NCI-H82 treated with DMSO at 0.1 percent for 48 hours (cell line): ENCODE results near the gene PDF.

Source experiments
- DNase-seq: peaks from one replicate; lab custom pipeline; 2025; ENCODE audit not compliant: unreplicated experiment; lab: John Stamatoyannopoulos, UW

Gene PDF

DNA sequence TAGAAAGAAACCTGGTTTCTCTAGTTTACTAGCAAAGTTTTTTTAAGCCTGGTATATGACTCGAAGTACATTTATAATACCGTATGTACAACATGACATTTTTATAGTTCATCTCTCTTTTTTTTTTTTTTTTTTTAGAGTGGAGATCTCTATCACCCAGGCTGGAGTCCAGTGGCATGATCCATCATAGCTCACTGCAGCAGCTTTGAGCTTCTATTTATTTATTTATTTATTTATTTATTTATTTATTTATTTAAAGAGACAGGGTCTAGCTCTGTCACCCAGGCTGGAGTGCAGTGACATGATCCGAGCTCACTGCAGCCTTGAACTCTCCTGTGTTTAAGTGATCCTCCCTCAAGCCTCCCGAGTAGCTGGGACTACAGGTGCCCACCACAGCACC, 45.1 kb downstream of the PDF start:
- no peak for DNase-seq

- DNase-seq: no peak
These were observed 46.5 kb downstream of the PDF start for GRCh38 chr16:69283851-69284250.

DNA sequence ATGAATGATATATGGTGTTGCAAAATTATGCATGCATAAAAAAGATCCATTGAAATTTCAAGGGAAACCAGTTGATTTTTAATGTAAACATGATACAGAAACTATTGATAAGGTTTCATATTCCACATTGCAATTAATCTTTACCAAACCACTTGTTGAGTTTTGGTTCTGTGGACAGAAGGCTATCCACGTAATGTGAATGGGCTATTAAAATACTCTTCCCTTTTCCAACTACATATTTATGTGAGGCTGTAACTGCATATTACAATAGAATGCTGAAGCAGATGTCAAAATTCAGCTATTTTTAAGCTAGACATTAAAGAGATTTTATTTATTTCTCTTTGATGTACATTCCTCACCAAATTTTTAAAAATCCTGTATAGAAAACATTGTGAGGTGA, 53.0 kb downstream of the PDF start:
- no peak for DNase-seq
